Mammary epithelial cell (primary cell): Measurements from ENCODE around the gene NSG2.

Source experiments
- CTCF ChIP-seq, 2 donors: IDR thresholded peaks in 1 of 2; conservative IDR thresholded peaks in 1 of 2; 2 replicates each; pipeline ENCODE4 v1.5.1; 2011 to 2012; ENCODE audit warnings: inconsistent platforms in 2 of 2, low read length in 2 of 2, mild to moderate bottlenecking in 2 of 2, control low read depth in 1 of 2, low read depth in 1 of 2; ENCODE audit not compliant: insufficient read depth in 1 of 2; ENCODE audit errors: extremely low read depth in 1 of 2
- EZH2 ChIP-seq: IDR thresholded peaks from 2 replicates; pipeline ENCODE4 v1.6.1; 2012; ENCODE audit warnings: low read length, inconsistent platforms, borderline replicate concordance

GRCh38 chr5:174134545-174134944 is 89.0 kb downstream of the NSG2 start:
- no peak for TF ChIP-seq EZH2
- TF ChIP-seq CTCF (conservative IDR thresholded peaks at IDR 0.05 in 1 of 2, IDR thresholded peaks at IDR 0.05 in 1 of 2; ENCODE audit: extremely low read depth in 1 of 2, insufficient read depth in 1 of 2, low read depth in 1 of 2, low read length in 2 of 2) = no peak
